ENCODE results near the gene FBLN1. TPM values are rescaled to one million over a fixed set of nuclear protein-coding genes. Genes with fewer than 3 reads are reported as not detected.

Gene FBLN1, protein sequence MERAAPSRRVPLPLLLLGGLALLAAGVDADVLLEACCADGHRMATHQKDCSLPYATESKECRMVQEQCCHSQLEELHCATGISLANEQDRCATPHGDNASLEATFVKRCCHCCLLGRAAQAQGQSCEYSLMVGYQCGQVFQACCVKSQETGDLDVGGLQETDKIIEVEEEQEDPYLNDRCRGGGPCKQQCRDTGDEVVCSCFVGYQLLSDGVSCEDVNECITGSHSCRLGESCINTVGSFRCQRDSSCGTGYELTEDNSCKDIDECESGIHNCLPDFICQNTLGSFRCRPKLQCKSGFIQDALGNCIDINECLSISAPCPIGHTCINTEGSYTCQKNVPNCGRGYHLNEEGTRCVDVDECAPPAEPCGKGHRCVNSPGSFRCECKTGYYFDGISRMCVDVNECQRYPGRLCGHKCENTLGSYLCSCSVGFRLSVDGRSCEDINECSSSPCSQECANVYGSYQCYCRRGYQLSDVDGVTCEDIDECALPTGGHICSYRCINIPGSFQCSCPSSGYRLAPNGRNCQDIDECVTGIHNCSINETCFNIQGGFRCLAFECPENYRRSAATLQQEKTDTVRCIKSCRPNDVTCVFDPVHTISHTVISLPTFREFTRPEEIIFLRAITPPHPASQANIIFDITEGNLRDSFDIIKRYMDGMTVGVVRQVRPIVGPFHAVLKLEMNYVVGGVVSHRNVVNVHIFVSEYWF
- 100 to 1,000 TPM in 5 of 7 donors, 10 to 100 TPM in 2; 62.7 to 394 (median 189) TPM for total RNA-seq
- polyA plus RNA-seq: 100 to 1,000 TPM in 1 of 2 donors, 10 to 100 TPM in 1; 81.7 to 196 TPM
- long read RNA-seq, donor 1, transcript FBLN1-202 (17 exons, 2,896 nt): minor isoform, 6 of 186 reads
- long read RNA-seq, donor 1, transcript FBLN1-201 (15 exons, 2,251 nt): major isoform, 17 of 186 reads
- long read RNA-seq, donor 1, partial matches to known transcripts: 137 of 186 reads
- long read RNA-seq, donor 1, other reads (novel, unspliced or antisense): 26 of 186 reads
- long read RNA-seq, donor 2, transcript FBLN1-201 (15 exons, 2,251 nt): major isoform, 59 of 88 reads
- long read RNA-seq, donor 2, transcript FBLN1-202 (17 exons, 2,896 nt): minor isoform, 6 of 88 reads
- long read RNA-seq, donor 2, partial matches to known transcripts: 23 of 88 reads
- long read RNA-seq, donor 2, other reads (novel, unspliced or antisense): 0 of 88 reads
- long read RNA-seq, donor 3, transcript FBLN1-201 (15 exons, 2,251 nt): major isoform, 523 of 900 reads
- long read RNA-seq, donor 3, transcript FBLN1-202 (17 exons, 2,896 nt): minor isoform, 262 of 900 reads
- long read RNA-seq, donor 3, partial matches to known transcripts: 65 of 900 reads
- long read RNA-seq, donor 3, other reads (novel, unspliced or antisense): 47 of 900 reads

DNA sequence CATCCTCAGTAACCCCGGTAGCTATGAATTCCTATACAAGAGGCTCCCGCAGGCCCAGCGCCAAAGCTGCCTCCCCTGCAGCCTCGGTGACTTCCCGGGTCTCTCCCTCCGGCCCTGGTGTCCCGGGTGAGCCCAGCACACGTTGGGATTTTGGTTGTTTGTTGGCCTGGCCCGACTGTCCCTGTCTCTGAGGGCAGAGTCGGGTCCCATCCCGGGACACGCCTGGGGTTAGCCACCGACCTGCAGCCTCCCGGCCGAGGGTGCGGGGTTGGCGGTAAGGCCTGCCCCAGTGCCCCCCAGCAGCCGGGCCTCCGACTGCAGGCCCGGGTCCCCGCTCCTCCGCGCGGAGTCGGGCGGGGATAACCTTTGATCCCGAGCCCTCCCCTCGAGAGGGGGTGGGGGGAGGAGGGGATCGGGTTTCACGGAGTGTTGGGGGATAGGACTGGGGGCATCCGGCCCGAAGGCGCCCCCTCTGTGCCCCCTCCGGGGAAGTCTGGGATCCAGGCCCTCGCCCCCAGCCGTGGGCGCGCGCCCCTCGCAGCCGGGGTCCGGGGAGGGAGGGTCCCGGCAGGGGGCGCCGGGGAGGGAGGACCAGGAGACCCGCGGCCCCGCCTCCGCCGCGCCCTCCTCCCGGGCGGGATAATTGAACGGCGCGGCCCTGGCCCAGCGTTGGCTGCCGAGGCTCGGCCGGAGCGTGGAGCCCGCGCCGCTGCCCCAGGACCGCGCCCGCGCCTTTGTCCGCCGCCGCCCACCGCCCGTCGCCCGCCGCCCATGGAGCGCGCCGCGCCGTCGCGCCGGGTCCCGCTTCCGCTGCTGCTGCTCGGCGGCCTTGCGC is at the start of gene FBLN1:
Gene FBLN1, plus strand, starts transcription at position 669 of the 835 bp plus-strand sequence. Its CDS starts 103 bp downstream, at position 772.
- H3K27ac ChIP-seq: peak within 1 kb of the TSS; percentile 34 to 49
- TF ChIP-seq, protein P1, sequence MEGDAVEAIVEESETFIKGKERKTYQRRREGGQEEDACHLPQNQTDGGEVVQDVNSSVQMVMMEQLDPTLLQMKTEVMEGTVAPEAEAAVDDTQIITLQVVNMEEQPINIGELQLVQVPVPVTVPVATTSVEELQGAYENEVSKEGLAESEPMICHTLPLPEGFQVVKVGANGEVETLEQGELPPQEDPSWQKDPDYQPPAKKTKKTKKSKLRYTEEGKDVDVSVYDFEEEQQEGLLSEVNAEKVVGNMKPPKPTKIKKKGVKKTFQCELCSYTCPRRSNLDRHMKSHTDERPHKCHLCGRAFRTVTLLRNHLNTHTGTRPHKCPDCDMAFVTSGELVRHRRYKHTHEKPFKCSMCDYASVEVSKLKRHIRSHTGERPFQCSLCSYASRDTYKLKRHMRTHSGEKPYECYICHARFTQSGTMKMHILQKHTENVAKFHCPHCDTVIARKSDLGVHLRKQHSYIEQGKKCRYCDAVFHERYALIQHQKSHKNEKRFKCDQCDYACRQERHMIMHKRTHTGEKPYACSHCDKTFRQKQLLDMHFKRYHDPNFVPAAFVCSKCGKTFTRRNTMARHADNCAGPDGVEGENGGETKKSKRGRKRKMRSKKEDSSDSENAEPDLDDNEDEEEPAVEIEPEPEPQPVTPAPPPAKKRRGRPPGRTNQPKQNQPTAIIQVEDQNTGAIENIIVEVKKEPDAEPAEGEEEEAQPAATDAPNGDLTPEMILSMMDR (IDR thresholded peaks at IDR 0.05): peak in 1 of 3 donors; percentile 22
- TF ChIP-seq POLR2A (IDR thresholded peaks at IDR 0.05): peak; percentile 18
- TF ChIP-seq EP300 (IDR thresholded peaks at IDR 0.05): no peak
- peak; percentile 68 to 81 (median 71) for DNase-seq
- WGBS, 3 donors: 4 to 7% (median 4%) methylated on average over 34 to 89 of the region's 89 CpGs
- H3K4me3 ChIP-seq: peak within 1 kb of the TSS; percentile 60
- H3K9me3 ChIP-seq: no peaks in the 10 kb centered on the region
- intact Hi-C loops (cut with DNase I): loop anchor here in 2 of 4 donors (5.0 to 10.0 kb wide), 2 partner anchors 48 to 60 kb away; no protein-coding TSS in a partner anchor
- H3K27me3 ChIP-seq: no peaks in the 10 kb centered on the region
- peaks cover 8% of the 10 kb centered on the region for H3K4me1 ChIP-seq (ENCODE audit: insufficient read depth)
- H3K36me3 ChIP-seq: no peaks in the 10 kb centered on the region

DNA sequence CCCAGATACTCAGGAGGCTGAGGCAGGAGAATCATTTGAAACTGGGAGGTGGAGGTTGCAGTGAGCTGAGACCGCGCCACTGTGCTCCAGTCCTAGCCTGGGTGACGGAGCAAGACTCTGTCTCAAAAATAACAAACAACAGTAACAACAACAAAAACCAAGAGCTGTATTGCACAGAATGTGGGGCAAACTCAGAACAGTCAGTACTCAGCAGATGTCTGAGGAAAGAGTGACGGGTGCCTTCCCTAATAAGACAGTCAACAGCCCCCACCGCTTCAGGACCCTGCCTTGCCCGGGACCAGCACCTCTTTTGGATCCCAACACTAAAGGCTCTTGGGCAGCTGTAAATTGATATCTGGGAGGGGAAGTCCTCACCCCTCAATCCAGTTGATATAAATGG is 48.9 kb upstream of the FBLN1 start:
- TF ChIP-seq, protein P1 (IDR thresholded peaks at IDR 0.05): no peak
- TF ChIP-seq POLR2A (IDR thresholded peaks at IDR 0.05): no peak
- TF ChIP-seq EP300 (IDR thresholded peaks at IDR 0.05): no peak
- intact Hi-C loops (cut with DNase I): loop anchor here in 1 of 4 donors (10.0 kb wide), 1 partner anchor 51 kb away; the partner anchor contains the start of gene FBLN1
- WGBS, 3 donors: 93 to 95% (median 94%) methylated on average over 6 of the region's 6 CpGs
- Histone ChIP-seq H3K36me3 (no peaks in the 10 kb centered on the region), H3K4me1 (ENCODE audit: insufficient read depth) (no peaks in the 10 kb centered on the region), H3K27me3 (no peaks in the 10 kb centered on the region), H3K9me3 (no peaks in the 10 kb centered on the region), H3K27ac (no peak overlapping the region), H3K4me3 (no peak overlapping the region)
- DNase-seq: no peak

DNA sequence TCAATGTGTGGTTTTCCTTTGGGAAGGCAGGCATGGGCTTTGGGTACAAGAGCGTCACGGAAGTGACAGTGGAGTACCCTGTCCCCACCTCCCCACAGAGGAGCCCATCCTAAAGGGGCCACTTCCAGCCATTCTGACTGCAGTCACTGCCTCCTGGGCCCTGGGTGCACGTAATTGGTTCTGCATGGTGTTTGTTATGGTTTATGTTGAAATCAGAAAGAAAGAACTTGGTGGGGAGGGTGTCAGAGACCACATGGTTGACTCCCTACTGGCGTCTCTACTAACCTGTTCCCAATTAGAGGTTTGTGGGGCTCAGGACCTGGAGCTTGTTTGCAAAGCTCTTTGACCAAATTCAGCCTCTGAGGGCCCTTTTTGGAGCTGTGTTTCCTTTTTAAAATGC is 48.4 kb upstream of the FBLN1 start:
- no peaks in the 10 kb centered on the region for H3K36me3 ChIP-seq
- no peaks in the 10 kb centered on the region for H3K4me1 ChIP-seq (ENCODE audit: insufficient read depth)
- no peak for DNase-seq
- H3K4me3 ChIP-seq: no peak overlapping the region
- intact Hi-C loops (cut with DNase I): loop anchor here in 1 of 4 donors (10.0 kb wide), 1 partner anchor 51 kb away; the partner anchor contains the start of gene FBLN1
- TF ChIP-seq POLR2A (IDR thresholded peaks at IDR 0.05) (no peak), EP300 (IDR thresholded peaks at IDR 0.05) (no peak)
- TF ChIP-seq, protein P1 (IDR thresholded peaks at IDR 0.05): no peak
- H3K27ac ChIP-seq: no peak overlapping the region
- no peaks in the 10 kb centered on the region for H3K9me3 ChIP-seq
- 60 to 65% (median 61%) methylated on average over 4 of the region's 4 CpGs for WGBS, 3 donors
- no peaks in the 10 kb centered on the region for H3K27me3 ChIP-seq
